Measurements from ENCODE around the gene FGR.

Gene FGR

DNA sequence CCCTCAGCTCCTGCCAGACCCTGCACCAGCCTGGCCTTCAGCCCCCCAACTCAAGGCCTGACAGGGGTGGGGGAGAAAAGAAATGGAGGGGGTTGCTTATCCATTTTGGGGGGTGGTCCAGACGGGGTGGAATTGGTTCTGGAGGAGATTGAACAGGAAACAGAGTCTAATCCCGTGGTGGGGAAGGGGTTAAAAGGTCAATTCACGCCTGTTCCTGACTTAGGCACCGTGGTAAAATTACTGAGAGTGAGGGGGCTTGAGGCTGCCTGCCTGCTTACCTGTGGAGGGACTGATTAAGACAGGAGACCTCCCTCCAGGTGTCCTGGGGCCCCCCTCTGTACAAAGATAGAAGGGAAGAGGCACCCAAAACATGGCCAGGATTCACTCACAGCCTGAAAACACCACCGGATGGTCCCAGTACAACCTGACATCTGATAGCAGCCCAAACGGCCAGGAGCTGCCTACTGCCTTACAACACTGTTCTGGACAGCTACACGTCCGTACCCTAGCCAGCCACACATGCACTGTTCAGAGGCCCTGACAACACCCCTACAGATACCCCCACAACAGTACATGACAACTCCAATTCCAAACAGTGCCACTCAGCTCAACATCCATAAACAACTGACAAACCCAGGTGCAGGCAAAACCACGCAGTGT lies 62.8 kb downstream of the FGR start:
- Histone ChIP-seq H3K27ac (no peak overlapping the region), H3K4me2 (no peak overlapping the region), H3K4me3 (IDR thresholded peaks at IDR 0.05; ENCODE audit: insufficient read depth, low read depth, low read length) (no peak overlapping the region), H3K79me2 (ENCODE audit: insufficient read depth, low read depth) (no peaks in the 10 kb centered on the region), H4K20me1 (ENCODE audit: insufficient read depth) (no peaks in the 10 kb centered on the region), H3K9ac (no peak overlapping the region), H2AFZ (ENCODE audit: low read depth) (no peak overlapping the region), H3K4me1 (ENCODE audit: low read depth, poor library complexity, severe bottlenecking) (peaks cover 12% of the 10 kb centered on the region), H3K36me3 (ENCODE audit: insufficient read depth) (no peaks in the 10 kb centered on the region), H3K27me3 (ENCODE audit: insufficient read depth, low read depth) (peaks cover 6% of the 10 kb centered on the region; the same call in 1 of the 2 replicates)
- TF ChIP-seq, protein P1, sequence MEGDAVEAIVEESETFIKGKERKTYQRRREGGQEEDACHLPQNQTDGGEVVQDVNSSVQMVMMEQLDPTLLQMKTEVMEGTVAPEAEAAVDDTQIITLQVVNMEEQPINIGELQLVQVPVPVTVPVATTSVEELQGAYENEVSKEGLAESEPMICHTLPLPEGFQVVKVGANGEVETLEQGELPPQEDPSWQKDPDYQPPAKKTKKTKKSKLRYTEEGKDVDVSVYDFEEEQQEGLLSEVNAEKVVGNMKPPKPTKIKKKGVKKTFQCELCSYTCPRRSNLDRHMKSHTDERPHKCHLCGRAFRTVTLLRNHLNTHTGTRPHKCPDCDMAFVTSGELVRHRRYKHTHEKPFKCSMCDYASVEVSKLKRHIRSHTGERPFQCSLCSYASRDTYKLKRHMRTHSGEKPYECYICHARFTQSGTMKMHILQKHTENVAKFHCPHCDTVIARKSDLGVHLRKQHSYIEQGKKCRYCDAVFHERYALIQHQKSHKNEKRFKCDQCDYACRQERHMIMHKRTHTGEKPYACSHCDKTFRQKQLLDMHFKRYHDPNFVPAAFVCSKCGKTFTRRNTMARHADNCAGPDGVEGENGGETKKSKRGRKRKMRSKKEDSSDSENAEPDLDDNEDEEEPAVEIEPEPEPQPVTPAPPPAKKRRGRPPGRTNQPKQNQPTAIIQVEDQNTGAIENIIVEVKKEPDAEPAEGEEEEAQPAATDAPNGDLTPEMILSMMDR (conservative IDR thresholded peaks at IDR 0.05; ENCODE audit: low read depth, low read length), result no peak

DNA sequence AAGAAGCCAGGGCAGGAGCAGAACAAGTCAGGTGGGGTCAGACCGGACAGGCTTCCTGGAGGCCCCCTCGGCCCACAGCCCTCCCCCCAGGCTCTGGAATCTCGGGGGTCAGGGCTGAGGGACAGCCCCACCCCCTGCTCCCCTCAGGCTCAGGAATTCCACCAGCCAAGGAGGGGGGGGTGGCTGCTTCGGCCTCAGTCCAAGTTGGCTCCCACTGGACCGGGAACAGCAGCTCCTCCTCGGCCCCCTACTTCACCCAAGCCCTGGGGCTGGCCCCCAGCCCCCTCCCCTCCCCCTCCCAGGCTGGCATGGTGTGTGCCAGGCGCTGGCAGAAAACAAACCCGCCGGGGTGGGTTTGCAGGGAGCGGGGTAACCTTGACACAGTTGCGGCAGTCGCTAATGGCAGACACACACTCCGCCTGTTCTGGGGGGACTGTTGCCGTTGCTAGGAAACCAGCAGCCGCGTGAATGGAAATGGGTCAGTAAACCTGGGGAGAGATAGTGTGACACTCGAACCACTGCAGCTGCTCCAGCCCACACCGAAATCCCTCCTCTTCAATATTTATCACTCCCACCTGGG lies 63.5 kb downstream of the FGR start:
- Histone ChIP-seq H3K36me3 (ENCODE audit: insufficient read depth) (no peaks in the 10 kb centered on the region), H3K27me3 (ENCODE audit: insufficient read depth, low read depth) (peaks cover 6% of the 10 kb centered on the region; the same call in 1 of the 2 replicates), H3K79me2 (ENCODE audit: insufficient read depth, low read depth) (no peaks in the 10 kb centered on the region), H3K27ac (no peak overlapping the region), H3K4me3 (IDR thresholded peaks at IDR 0.05; ENCODE audit: insufficient read depth, low read depth, low read length) (no peak overlapping the region), H4K20me1 (ENCODE audit: insufficient read depth) (no peaks in the 10 kb centered on the region), H3K4me1 (ENCODE audit: low read depth, poor library complexity, severe bottlenecking) (peaks cover 12% of the 10 kb centered on the region), H3K9ac (no peak overlapping the region), H2AFZ (ENCODE audit: low read depth) (no peak overlapping the region), H3K4me2 (no peak overlapping the region)
- TF ChIP-seq, protein P1 (conservative IDR thresholded peaks at IDR 0.05; ENCODE audit: low read depth, low read length), result no peak

DNA sequence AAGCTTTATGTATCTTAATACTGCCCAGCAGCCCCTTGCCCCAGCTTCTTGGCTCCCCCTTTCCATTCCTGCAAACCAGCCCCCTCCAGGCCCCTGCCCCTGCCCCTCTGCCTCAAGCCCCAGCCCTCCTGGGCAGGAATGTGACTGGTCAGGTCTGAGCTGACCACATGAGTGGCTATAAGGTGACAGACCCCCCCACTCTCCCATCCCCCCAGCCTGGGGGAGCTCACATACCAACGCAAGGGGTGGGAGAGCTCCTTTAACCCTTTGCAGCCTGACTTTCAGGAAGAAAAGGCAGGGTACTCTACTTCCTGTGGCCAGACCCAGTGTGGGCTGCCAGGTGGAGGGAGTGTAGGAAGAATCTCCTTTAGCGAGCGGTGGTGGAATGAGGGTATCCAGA lies 64.2 kb downstream of the FGR start:
- no peak overlapping the region for H3K4me2 ChIP-seq
- H2AFZ ChIP-seq (ENCODE audit: low read depth), result no peak overlapping the region
- H3K36me3 ChIP-seq (ENCODE audit: insufficient read depth), result no peaks in the 10 kb centered on the region
- H3K4me3 ChIP-seq (IDR thresholded peaks at IDR 0.05; ENCODE audit: insufficient read depth, low read depth, low read length), result no peak overlapping the region
- no peak overlapping the region for H3K9ac ChIP-seq
- no peak overlapping the region for H3K27ac ChIP-seq
- no peaks in the 10 kb centered on the region for H3K79me2 ChIP-seq (ENCODE audit: insufficient read depth, low read depth)
- TF ChIP-seq, protein P1 (conservative IDR thresholded peaks at IDR 0.05; ENCODE audit: low read depth, low read length), result no peak
- no peaks in the 10 kb centered on the region for H3K27me3 ChIP-seq (ENCODE audit: insufficient read depth, low read depth)
- H4K20me1 ChIP-seq (ENCODE audit: insufficient read depth), result no peaks in the 10 kb centered on the region
- H3K4me1 ChIP-seq (ENCODE audit: low read depth, poor library complexity, severe bottlenecking), result peaks cover 12% of the 10 kb centered on the region

DNA sequence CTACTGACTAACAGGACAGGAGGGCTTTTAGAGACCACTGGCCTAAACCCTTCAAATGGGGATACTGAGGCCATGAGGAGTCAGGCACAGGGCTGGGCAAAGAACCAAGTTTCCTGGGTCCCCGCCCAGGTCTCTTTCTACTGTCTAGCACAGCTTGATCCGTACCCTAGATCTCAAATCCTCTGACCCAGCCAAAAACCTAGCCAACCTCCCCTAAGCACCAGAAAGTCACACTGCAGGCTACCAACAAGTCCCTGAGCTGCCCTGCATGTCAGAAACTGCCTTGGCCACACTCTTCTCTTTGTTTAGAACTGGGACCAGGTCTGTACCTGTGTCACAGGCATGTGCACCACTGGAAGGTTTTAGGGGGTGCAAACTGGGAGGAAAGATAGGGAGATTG lies 64.6 kb downstream of the FGR start:
- H3K9ac ChIP-seq, result no peak overlapping the region
- H2AFZ ChIP-seq (ENCODE audit: low read depth), result no peak overlapping the region
- H4K20me1 ChIP-seq (ENCODE audit: insufficient read depth), result no peaks in the 10 kb centered on the region
- H3K27ac ChIP-seq, result no peak overlapping the region
- no peaks in the 10 kb centered on the region for H3K27me3 ChIP-seq (ENCODE audit: insufficient read depth, low read depth)
- H3K36me3 ChIP-seq (ENCODE audit: insufficient read depth), result no peaks in the 10 kb centered on the region
- no peaks in the 10 kb centered on the region for H3K79me2 ChIP-seq (ENCODE audit: insufficient read depth, low read depth)
- no peak overlapping the region for H3K4me2 ChIP-seq
- H3K4me3 ChIP-seq (IDR thresholded peaks at IDR 0.05; ENCODE audit: insufficient read depth, low read depth, low read length), result no peak overlapping the region
- H3K4me1 ChIP-seq (ENCODE audit: low read depth, poor library complexity, severe bottlenecking), result peaks cover 12% of the 10 kb centered on the region
- TF ChIP-seq, protein P1 (conservative IDR thresholded peaks at IDR 0.05; ENCODE audit: low read depth, low read length), result no peak
